Stimulated activated naive CD8-positive, alpha-beta T cell treated with anti-CD3 and anti-CD28 coated beads, Interleukin-15, Interleukin-2, amounts not matched to agents 100 ng/mL and 50 ng/mL, for 24 hours (primary cell): ENCODE results near the gene CTSW.

ENCODE experiments used
- H3K27ac Mint-ChIP-seq: one replicate; pipeline ENCODE4 v1.8.0; 2021; ENCODE audit warnings: mild to moderate bottlenecking, mixed read lengths
- H3K27me3 Mint-ChIP-seq: one replicate; pipeline ENCODE4 v1.8.0; 2021; ENCODE audit warnings: mixed read lengths
- H3K36me3 Mint-ChIP-seq: one replicate; pipeline ENCODE4 v1.8.0; 2021; ENCODE audit warnings: low read depth, mixed read lengths
- H3K4me1 Mint-ChIP-seq: one replicate; pipeline ENCODE4 v1.8.0; 2021; ENCODE audit warnings: low read depth, mixed read lengths
- H3K4me3 Mint-ChIP-seq: one replicate; pipeline ENCODE4 v1.8.0; 2021; ENCODE audit warnings: mild to moderate bottlenecking, mixed read lengths
- H3K9me3 Mint-ChIP-seq: one replicate; pipeline ENCODE4 v1.8.0; 2021; ENCODE audit warnings: mixed read lengths

Gene CTSW

DNA sequence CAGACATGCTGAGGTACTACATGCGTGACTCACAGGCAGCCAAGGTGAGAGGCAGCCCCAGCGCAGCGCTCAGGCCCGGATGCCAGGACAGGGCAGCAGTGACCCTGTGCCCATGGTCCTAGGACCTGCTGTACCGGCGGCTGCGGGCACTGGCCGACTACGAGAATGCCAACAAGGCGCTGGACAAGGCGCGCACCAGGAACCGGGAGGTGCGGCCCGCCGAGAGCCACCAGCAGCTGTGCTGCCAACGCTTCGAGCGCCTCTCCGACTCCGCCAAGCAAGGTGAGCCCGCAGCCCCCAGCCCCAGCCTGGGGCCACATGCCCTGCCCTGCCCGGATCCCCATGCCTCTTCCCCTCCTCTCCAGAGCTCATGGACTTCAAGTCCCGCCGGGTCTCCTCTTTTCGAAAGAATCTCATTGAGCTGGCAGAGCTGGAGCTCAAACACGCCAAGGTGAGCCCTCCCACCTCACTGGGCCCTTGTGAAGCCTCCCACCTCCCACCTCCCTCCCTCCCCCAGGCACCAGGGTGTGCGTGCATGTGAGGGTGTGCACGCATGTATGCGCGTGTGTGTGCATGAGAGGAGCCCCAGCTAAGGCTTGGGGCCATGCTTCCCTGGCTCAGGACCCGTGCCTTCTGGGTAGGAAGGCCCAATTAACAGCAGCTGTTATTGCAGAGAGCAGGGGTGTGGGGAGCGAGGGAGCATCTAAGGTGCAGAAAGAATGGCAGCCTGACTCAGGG is 27.0 kb upstream of the CTSW start:
- H3K27ac Mint-ChIP-seq: no peak overlapping the region
- H3K4me1 Mint-ChIP-seq: peaks cover 34% of the 10 kb centered on the region
- H3K9me3 Mint-ChIP-seq: no peaks in the 10 kb centered on the region
- H3K36me3 Mint-ChIP-seq: peaks cover 56% of the 10 kb centered on the region
- no peak overlapping the region for H3K4me3 Mint-ChIP-seq
- H3K27me3 Mint-ChIP-seq: no peaks in the 10 kb centered on the region

DNA sequence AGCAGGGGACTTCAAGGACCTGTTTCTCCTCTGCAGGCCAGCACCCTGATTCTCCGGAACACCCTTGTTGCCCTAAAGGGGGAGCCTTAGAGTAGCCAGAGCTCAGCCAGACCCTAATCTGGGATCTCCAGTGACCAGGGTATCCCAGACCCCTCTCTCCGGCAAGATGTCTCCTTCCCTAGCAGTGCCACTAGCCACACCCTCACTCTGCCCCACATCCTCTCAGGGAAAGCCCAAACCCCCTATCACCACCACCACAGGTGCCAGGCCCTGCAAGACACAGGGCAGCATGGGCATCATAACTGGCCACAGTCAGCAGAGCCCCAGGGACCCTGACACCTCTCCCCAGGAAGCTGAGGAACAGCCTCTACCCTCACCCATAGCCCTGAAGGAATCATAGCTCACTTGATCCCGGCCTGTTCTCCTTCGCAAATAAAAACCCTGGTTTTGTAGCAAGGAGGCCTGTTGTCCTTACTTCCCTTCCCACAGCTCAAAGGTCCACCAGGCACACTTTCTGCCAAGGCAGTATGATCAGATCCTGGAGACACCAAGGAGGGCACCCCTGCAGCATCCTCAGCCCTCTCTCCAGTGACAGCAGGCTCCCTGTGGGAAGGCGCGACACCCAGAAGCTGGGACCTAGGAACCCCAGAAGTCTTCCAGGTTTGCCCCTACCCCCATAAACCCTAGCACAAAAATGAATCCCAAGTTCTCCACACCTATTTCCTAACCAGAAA is 26.2 kb upstream of the CTSW start:
- H3K36me3 Mint-ChIP-seq: peaks cover 56% of the 10 kb centered on the region
- H3K27ac Mint-ChIP-seq: peak overlapping the region; percentile 75
- no peaks in the 10 kb centered on the region for H3K27me3 Mint-ChIP-seq
- H3K4me1 Mint-ChIP-seq: peaks cover 36% of the 10 kb centered on the region
- peak overlapping the region; percentile 10 for H3K4me3 Mint-ChIP-seq
- H3K9me3 Mint-ChIP-seq: no peaks in the 10 kb centered on the region

DNA sequence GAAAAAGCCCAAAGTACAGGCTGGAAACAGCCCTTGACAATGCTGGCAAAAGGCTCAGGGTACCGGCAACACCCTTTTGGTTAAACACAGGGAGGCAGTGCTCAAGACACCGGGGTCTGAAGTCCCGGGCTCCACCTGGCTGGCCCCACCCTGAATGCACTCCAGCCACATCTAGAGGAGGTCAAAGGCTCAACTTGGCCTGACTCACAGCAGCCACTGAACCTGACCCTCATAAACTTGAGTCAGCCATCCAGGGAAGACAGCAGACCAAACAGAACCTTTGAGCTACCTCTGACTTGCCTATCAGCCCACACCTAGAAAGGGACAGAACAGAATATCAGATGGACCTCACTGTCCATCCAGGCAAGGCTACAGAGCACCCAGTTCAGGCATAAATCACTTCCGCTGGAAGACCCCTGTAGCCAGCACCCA is 25.5 kb upstream of the CTSW start:
- peak overlapping the region; percentile 75 for H3K27ac Mint-ChIP-seq
- H3K27me3 Mint-ChIP-seq: no peaks in the 10 kb centered on the region
- peaks cover 41% of the 10 kb centered on the region for H3K4me1 Mint-ChIP-seq
- peaks cover 56% of the 10 kb centered on the region for H3K36me3 Mint-ChIP-seq
- H3K9me3 Mint-ChIP-seq: no peaks in the 10 kb centered on the region
- H3K4me3 Mint-ChIP-seq: peak overlapping the region; percentile 48

DNA sequence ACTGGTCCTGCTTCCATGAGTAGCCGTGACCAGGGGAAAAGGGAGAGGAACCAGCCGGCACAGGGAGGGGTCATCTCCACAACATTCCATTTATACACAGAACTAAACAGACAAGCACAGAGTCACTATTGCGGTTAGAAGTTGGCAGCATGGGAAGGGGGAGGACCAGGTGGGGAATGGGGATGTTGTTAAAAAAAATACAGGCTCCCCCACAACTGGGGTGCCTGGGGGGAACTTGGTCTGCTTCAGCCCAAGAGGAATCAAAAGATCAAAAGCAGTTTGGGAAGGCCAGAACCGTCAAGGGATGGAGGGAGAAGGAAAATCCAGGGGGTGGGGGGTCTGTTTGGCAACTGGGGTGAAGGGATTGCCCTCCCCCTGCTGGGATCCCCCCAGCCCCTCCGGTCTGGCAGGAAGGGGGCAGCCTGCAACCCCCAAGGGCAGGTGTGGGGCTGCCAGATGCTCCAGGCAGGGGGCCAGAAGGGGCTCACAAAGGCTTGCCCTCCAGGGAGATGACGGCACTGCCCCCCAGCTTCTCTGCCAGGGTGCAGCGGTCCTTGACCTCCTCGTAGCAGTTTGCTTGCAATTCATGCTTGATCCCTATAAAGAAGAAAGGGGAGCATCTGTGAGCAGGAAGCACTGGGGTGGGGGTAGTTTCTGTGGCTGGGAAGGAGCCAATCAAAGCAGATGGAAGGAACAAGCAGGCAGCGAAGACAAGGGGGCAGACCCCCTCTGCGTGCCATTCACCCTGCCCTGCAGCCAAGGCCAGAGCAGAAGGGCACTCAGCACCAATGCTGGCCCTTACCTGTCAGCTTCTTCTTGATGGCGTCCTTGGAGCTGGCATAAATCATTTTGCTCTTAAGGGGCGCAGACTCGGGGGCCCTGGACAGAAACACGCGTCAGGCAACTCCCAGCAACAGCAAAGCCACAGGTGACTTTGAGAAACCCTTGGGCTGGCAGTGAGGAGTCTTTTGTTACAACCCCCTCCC is 24.5 kb upstream of the CTSW start:
- Mint-ChIP-seq H3K36me3 (peaks cover 56% of the 10 kb centered on the region), H3K4me3 (peak overlapping the region; percentile 96), H3K27ac (peak overlapping the region; percentile 88), H3K4me1 (peaks cover 45% of the 10 kb centered on the region), H3K27me3 (no peaks in the 10 kb centered on the region), H3K9me3 (no peaks in the 10 kb centered on the region)

DNA sequence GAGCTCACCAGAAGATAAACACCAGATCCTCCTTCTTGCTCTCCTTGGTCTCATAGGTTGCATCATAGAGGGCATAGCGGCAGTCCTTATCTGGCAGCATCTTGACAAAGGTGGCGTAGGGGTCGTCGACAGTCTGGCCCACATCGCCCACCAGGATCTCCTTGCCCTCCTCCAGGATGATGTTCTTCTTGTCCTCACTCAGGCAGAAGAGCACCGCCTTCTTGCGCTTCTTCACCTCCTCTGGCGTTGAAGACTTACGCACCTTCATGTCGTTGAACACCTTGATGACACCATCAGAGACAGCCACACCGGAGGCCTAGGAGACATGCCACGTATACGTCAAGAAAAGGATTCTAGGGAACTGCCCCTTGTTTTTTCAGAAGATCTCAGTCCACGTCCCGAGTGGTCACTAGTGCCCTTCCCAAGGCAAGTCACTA is 23.7 kb upstream of the CTSW start:
- no peaks in the 10 kb centered on the region for H3K27me3 Mint-ChIP-seq
- H3K27ac Mint-ChIP-seq: peak overlapping the region; percentile 88
- peak overlapping the region; percentile 96 for H3K4me3 Mint-ChIP-seq
- H3K36me3 Mint-ChIP-seq: peaks cover 57% of the 10 kb centered on the region
- no peaks in the 10 kb centered on the region for H3K9me3 Mint-ChIP-seq
- H3K4me1 Mint-ChIP-seq: peaks cover 47% of the 10 kb centered on the region

DNA sequence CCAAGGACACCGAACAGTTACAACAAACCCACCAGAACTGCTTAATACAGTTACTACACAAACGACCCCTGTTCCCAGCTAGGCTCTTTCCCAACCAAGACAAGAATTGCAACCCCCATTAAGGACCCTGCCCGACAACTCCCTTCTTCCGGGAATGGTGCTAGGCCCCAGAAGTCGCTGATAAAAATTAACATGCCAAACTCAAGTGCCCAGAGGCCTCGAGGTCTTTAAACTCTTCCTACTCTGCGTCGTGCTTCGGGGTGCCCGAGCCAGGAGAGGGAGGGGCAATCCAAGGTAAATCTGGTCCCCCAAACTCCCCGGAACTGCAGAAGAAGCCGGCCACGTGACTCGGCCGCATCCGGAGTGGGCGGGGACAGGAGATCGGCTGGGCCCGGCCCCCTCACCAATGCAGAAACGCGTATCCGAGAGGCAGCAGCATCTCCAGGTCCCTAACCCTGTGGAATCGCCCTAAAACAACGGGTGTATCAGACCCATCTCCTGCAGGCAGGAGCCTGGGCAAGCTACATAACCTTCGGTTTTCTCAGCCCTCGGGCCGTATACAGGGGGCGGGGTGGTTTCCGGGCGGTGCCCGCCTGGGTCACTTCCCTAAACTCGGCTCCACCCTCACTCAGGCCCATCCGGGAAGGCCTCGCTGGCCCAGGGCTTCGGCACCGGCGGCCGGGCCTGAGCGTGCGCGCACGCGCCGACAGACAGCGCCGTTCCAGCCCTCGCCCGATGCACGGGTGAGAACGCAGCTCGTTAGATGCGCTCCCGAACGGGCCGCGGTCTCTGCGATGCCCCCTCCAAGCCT is 22.7 kb upstream of the CTSW start:
- H3K27me3 Mint-ChIP-seq: no peaks in the 10 kb centered on the region
- peaks cover 55% of the 10 kb centered on the region for H3K4me1 Mint-ChIP-seq
- H3K27ac Mint-ChIP-seq: peak overlapping the region; percentile 88
- peaks cover 59% of the 10 kb centered on the region for H3K36me3 Mint-ChIP-seq
- H3K9me3 Mint-ChIP-seq: no peaks in the 10 kb centered on the region
- H3K4me3 Mint-ChIP-seq: peak overlapping the region; percentile 96

DNA sequence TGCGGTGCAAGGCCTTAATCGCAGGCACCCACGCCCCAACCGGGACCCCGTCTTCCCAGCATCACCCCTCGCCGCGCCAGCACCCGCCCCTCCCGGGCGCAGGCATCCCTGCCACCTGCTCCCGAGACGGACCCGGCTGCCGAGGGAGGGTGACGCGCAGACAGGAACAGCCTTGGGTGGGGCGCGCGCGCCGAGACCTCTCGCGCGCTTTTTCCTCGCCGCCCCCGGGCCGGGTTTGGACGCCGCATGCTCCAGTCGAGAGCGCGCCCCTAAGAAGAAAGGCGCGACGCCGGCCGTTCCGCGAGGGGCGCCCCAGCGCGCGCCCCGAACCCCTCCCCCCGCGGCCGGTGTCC is 22.2 kb upstream of the CTSW start:
- Mint-ChIP-seq H3K27me3 (no peaks in the 10 kb centered on the region), H3K36me3 (peaks cover 56% of the 10 kb centered on the region), H3K27ac (peak overlapping the region; percentile 88), H3K4me3 (peak overlapping the region; percentile 96), H3K4me1 (peaks cover 56% of the 10 kb centered on the region), H3K9me3 (no peaks in the 10 kb centered on the region)

DNA sequence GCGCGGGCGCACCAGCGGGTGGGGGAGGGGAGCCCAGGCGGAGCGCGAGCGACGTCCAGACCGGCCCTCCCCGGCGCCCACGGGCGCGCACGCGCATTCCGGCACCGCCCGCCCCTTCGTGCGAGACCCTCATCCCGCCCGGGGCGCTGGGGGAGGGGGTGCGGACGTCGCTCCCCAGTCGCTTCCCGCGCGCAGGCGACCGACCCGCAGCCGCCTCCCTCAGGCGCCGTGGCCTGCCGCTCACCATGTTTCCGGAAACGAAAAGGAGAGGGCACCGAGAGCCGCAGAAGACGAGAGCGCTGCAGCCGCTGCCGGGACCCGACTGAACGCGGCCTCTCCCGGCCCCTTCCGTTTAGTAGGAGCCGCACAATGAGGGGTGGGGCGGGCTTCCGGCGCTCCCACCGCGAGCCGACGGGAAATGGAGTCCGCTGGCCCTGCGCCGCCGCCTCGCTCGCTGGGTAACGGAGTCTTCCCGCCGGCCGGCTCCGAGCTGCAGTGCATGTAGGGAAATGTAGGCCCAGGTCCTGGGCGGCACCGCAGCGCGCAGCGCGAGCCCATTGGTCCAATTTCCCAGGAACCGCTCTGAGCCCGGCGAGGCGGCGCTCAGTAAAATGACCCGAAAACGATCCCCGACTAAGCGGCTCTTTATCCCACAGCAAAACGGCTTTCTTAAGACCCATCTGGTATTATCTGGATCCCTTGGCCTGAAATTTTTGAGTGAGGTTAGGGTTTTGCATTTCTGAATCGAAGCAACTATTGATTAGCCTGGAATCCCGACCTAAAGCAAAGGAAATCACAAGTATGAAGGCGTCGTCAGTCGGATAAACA is 21.6 kb upstream of the CTSW start, which contains the start of gene CFL1:
Gene CFL1, minus strand, starts transcription at position 328 of the 828 bp plus-strand sequence. Its CDS starts 81 bp downstream, at position 247.
- Mint-ChIP-seq H3K27ac (peak within 1 kb of the TSS; percentile 96), H3K9me3 (no peaks in the 10 kb centered on the region), H3K27me3 (no peaks in the 10 kb centered on the region), H3K36me3 (peaks cover 56% of the 10 kb centered on the region), H3K4me1 (peaks cover 60% of the 10 kb centered on the region), H3K4me3 (peak within 1 kb of the TSS; percentile 96)

DNA sequence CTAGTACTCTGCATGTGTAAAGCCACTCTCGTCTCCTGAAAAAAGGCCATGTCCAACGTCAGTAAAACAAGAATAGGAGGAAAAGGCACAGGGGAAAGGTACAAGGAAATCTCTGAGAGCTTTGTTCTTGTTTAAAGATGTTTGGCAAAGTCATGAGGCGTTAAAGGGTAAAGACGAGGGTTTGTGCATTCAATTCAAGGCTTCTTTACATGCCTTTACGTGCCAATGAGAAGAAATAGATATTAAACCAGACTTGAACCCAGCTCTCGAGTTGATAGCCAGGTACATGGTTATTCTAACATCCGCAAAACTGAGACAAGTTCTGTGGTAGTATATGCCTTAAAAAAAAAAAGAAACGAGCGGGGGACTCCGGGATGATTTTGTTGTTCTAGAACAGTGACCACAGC is 21.0 kb upstream of the CTSW start:
- H3K4me1 Mint-ChIP-seq: peaks cover 58% of the 10 kb centered on the region
- peak overlapping the region; percentile 95 for H3K4me3 Mint-ChIP-seq
- H3K27ac Mint-ChIP-seq: peak overlapping the region; percentile 96
- H3K27me3 Mint-ChIP-seq: no peaks in the 10 kb centered on the region
- peaks cover 54% of the 10 kb centered on the region for H3K36me3 Mint-ChIP-seq
- H3K9me3 Mint-ChIP-seq: no peaks in the 10 kb centered on the region

DNA sequence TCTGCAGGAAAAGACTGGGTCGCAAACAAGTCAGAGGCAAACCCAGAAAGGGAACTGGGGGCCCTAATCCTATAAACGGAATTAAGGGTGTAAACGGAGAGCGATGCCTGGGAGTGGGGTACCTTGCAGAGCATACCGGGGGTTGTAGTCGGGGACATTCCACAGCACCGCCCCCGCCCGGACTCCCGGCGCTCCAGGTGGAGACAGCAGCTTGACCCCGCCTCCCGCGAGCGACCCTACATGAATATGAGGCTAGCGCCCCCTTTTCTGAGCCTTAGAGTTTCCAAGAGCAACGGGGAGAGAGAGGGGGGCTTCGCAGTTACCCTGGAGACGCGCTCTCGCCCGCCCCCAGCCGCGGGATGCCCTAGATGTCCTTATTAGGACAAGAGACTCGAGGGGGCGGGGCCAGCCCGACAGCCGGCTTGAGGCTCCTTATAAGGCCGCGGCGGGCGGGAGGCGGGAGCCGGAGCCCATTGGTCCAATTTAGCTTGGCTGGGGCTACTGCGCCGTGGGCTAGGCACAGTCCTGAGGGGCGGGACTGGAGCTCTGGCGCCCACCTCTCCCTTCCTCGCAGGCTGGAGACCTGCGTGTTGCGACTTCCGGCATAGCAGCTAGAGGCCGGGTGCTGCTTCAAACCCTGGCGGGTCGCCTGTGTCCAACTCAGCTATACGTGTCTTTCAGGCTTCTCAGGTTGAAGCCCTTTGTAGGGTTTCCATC is 20.4 kb upstream of the CTSW start:
- Mint-ChIP-seq H3K9me3 (no peaks in the 10 kb centered on the region), H3K27ac (peak overlapping the region; percentile 96), H3K36me3 (peaks cover 52% of the 10 kb centered on the region), H3K4me1 (peaks cover 53% of the 10 kb centered on the region), H3K27me3 (no peaks in the 10 kb centered on the region), H3K4me3 (peak overlapping the region; percentile 95)

DNA sequence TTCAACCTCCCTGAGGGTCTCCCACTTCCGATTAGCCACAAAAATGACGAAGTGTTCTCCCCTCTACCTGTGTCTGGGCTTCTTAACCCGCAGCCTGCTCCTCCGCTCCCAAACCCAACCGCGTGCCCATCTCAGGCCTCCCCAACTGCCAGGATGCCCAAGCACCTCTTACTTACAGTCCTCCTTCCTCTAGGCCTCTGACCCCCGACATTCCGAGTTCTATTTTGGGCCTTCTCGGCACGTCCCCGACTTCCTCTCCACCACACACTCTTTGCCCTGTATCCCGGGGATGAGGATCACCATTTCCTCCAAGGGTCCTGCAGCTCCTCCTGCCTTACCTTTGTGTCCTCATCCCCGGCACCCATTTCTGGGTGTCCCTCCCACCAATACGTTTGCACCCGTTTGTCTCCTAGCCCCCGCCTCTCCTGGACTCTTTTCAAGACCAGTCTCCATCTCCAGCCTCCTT is 19.8 kb upstream of the CTSW start:
- peak overlapping the region; percentile 96 for H3K27ac Mint-ChIP-seq
- peaks cover 47% of the 10 kb centered on the region for H3K4me1 Mint-ChIP-seq
- H3K4me3 Mint-ChIP-seq: peak overlapping the region; percentile 95
- H3K36me3 Mint-ChIP-seq: peaks cover 48% of the 10 kb centered on the region
- H3K9me3 Mint-ChIP-seq: no peaks in the 10 kb centered on the region
- H3K27me3 Mint-ChIP-seq: no peaks in the 10 kb centered on the region

DNA sequence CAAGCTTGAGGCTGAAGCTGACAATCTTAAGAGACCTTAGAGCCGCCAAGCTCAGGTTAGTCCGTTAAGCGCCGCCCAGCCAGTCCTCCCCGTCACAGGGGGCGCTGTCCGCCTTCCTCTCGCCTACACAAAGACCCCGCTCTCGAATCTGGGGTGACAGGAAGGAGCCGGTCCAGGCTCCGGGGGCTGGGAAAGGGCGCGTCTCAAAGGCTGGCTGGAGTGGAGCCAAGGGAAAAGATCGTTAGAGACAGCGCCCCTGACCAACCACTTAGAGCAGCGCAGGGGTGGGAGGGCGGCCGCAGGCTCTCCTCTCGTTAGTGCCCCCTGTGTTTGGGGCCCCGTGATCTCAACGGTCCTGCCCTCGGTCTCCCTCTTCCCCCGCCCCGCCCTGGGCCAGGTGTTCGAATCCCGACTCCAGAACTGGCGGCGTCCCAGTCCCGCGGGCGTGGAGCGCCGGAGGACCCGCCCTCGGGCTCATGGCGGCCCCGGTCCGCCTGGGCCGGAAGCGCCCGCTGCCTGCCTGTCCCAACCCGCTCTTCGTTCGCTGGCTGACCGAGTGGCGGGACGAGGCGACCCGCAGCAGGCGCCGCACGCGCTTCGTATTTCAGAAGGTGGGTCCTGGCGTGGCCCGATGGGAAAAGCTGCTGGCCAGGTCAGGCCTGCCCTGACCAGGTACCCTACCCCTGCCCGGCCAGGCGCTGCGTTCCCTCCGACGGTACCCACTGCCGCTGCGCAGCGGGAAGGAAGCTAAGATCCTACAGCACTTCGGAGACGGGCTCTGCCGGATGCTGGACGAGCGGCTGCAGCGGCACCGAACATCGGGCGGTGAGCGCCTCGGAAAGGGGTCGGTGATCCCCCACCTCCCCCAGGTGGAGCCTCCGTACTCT is 19.1 kb upstream of the CTSW start, which contains the start of gene MUS81:
Gene MUS81, plus strand, starts transcription at position 156 of the 887 bp plus-strand sequence. Its CDS starts 321 bp downstream, at position 477.
- no peaks in the 10 kb centered on the region for H3K27me3 Mint-ChIP-seq
- H3K9me3 Mint-ChIP-seq: no peaks in the 10 kb centered on the region
- H3K4me3 Mint-ChIP-seq: peak within 1 kb of the TSS; percentile 95
- peaks cover 47% of the 10 kb centered on the region for H3K36me3 Mint-ChIP-seq
- H3K27ac Mint-ChIP-seq: peak within 1 kb of the TSS; percentile 96
- peaks cover 41% of the 10 kb centered on the region for H3K4me1 Mint-ChIP-seq
